ENCODE measurements around the gene TAGLN.

GRCh38 chr11:117172724-117173421, 26.3 kb upstream of the TAGLN start:
- TF ChIP-seq SNIP1 (IDR thresholded peaks at IDR 0.05; ENCODE audit: low read depth) (no peak), SAFB2 (IDR thresholded peaks at IDR 0.05; ENCODE audit: borderline replicate concordance, low read depth, low read length, severe bottlenecking) (no peak), CBFB (CRISPR knock-in tag; IDR thresholded peaks at IDR 0.05) (no peak), TCF7 (IDR thresholded peaks at IDR 0.05; ENCODE audit: borderline replicate concordance) (0 out of 2 replicates have a peak, but pooled peaks have one; percentile 49), ZZZ3 (IDR thresholded peaks at IDR 0.05) (no peak), TEAD4 (IDR thresholded peaks at IDR 0.05; ENCODE audit: low read length) (peak; percentile 67; the same call in 1 of the 2 replicates), TEAD4 (CRISPR knock-in tag; IDR thresholded peaks at IDR 0.05; ENCODE audit: borderline replicate concordance) (no peak), CHD4 (IDR thresholded peaks at IDR 0.05; ENCODE audit: insufficient read depth, insufficient replicate concordance, low read depth, low read length, poor library complexity, severe bottlenecking) (no peak), POLR2AphosphoS5 (IDR thresholded peaks at IDR 0.05; ENCODE audit: control insufficient read depth, insufficient read depth, low read depth, low read length) (no peak), SNRNP70 (optimal IDR thresholded peaks at IDR 0.05; ENCODE audit: low read depth, low read length) (no peak), ZNF785 (CRISPR knock-in tag; IDR thresholded peaks at IDR 0.05) (no peak)
- TF ChIP-seq, protein P1, sequence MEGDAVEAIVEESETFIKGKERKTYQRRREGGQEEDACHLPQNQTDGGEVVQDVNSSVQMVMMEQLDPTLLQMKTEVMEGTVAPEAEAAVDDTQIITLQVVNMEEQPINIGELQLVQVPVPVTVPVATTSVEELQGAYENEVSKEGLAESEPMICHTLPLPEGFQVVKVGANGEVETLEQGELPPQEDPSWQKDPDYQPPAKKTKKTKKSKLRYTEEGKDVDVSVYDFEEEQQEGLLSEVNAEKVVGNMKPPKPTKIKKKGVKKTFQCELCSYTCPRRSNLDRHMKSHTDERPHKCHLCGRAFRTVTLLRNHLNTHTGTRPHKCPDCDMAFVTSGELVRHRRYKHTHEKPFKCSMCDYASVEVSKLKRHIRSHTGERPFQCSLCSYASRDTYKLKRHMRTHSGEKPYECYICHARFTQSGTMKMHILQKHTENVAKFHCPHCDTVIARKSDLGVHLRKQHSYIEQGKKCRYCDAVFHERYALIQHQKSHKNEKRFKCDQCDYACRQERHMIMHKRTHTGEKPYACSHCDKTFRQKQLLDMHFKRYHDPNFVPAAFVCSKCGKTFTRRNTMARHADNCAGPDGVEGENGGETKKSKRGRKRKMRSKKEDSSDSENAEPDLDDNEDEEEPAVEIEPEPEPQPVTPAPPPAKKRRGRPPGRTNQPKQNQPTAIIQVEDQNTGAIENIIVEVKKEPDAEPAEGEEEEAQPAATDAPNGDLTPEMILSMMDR (IDR thresholded peaks at IDR 0.05 in 2 of 3, conservative IDR thresholded peaks at IDR 0.05 in 1 of 3; ENCODE audit: insufficient read depth in 2 of 3, low read depth in 1 of 3, low read length in 3 of 3), result no peak

Data from K562 (cell line).